HG03442 (cell line): ENCODE results near the gene BMX.
A peak's percentile ranks its signal among the peaks of the same experiment; 100 is the strongest.

ENCODE experiments used
- ATAC-seq: cut with Tn5 transposase; IDR thresholded peaks from one replicate; pipeline ENCODE4 v1.9.1; 2021; ENCODE audit warnings: mild to moderate bottlenecking, moderate library complexity; ENCODE audit not compliant: unreplicated experiment

The BMX gene

DNA sequence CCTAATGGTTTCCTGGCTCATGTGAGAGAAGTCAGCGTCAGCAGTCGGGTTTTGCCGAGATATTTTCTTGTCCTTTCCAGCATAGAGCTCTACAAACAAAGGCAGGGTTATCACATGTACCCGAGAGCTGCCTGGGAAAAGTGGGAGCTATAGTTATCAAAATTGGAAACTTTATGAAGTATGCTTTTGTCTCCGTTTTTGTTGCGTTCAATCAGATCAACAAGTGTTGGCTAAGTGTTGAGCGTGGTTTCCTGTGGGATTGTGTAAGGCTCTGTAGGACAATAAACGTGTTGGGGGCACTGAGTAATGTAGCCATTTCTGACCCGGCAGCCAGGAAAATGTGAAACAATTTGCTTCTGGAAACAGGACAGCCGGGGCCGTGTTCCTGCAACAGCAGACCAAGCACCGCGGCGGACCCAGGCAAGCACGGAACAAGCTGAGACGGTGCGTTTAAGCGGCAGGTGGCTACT is at the start of gene BMX:
TSS of gene BMX (plus strand) at position 311 of the 470 bp plus-strand sequence. CDS start 7,547 bp downstream, outside the sequence.
- ATAC-seq: no peak

DNA sequence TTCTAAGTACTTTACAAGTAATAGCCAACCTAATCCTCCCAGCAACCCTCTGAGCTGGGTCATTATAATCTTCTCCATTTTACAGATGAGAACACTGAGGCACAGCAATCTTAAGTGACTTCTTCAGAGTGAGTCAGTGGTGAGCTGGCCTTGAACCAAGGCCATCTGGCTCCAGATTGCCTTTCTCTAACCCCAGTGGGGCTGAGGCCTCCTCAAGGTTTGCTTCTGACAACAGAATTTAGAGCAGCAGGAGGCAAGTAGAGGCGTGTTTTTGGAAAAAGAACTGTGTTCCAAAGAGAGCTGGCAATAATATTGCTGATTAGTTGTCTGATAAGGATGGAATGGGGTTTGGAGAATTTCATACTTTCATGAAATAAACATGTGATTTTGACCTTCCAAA is 48.7 kb upstream of the BMX start:
- no peak for ATAC-seq

DNA sequence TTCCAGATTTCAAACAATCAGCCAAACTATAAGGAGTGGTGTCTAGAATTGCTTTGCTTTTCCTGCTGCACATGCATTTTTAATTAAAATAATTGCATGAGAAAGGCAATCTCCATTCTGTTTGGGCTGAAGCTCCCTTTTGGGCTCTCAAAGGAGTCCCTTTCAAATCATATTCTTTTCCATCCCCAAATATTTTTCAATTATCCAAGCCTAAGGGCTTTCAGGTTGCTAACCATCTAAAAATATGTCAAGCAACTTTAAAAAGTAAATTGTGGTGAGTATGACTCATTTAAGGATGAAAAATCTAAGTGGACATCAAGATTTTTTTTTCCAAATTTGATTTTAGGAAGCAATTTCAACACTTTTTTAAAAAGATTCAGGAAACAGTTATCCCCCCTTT is 35.9 kb upstream of the BMX start:
- ATAC-seq: no peak

DNA sequence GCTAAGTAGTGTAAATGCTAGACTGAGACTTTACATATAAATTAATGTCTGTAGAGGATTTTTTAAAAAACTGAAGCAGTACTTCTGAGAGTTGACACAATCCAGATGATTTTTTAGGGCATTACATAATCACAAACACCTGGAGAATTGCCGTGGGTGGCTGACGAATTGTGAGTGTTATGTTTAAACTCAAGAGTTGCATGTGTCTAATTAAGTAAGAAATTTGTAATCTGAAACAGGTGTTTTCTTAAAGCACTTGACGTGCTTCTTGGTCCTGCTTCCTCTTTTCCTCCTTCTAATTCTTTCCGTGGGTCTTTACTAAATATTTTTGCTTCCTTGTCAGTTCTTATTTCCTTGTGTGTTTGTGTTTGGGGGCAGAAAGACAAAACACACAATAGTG is 35.3 kb upstream of the BMX start:
- peak; percentile 71 for ATAC-seq

DNA sequence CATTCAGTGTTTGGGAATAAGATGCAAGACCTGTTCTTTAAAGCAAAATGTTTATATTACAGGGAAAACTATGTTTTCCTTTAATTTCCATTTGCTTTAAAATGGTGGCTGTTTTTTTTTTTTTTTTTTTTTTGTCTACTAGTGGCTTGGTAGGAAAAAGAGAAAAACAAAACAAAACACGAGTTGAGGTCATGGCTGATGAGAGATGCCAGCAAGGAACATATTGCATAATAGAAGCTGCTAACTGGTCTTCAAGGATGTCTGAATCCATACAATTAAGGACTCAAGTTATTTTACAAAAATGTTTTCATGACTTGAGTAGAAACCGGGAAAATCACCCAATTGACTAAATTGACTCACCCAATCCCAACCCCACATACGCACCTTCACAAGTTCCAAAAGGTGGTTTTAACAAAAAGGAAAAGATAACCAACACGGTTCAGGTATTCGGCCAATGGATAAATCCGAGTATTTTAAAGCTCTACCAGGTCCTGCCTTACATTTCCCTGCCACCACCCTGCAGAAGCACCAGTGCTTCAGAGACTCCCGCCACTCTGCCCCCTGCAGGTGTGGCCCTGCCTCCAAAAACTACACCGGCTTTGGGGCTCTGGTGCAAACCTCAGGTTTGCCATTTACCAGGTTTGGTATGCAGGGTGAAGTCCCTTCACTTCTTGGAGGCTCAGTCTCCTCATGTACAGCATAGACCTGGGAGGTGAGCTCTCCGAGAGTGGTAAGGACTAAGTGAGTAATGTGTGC is 34.5 kb upstream of the BMX start:
- ATAC-seq: no peak

DNA sequence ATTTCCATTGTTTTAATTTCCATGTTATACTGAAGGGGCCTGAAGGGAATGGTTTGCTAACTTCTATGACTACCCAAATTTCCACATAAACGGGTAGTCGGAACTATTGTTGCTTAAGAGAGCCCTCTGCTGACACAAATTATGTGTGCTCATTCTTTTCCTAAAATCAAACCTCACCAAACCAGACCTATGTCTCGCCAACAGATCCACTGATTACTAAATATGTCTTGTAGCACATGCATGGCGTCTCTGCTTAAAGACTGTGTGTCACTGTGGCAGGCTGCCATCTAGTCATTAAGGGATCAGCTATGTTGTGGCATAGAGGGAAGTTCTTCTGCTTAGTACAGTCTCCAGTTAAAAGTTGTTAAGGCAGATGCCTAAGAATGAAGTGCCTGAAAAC is 32.6 kb upstream of the BMX start:
- no peak for ATAC-seq

DNA sequence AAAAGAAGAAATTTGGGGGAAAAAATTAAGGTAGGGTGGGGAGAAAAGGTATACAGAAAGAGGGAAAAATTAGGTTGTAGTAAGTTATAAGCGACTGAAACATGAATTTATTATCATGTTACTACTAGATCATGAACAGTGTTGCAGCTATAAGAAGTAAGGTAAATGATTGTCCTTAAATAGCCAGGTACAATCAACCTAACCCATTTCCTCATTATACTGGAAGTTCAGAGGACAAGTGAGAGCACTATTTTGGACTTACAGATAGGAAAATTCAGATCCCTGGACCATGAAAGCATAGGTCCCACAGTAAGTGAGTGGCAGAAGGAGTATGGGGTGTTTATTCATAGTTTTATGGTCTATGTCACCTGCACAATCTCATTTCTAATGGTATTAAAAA is 31.0 kb upstream of the BMX start:
- no peak for ATAC-seq

DNA sequence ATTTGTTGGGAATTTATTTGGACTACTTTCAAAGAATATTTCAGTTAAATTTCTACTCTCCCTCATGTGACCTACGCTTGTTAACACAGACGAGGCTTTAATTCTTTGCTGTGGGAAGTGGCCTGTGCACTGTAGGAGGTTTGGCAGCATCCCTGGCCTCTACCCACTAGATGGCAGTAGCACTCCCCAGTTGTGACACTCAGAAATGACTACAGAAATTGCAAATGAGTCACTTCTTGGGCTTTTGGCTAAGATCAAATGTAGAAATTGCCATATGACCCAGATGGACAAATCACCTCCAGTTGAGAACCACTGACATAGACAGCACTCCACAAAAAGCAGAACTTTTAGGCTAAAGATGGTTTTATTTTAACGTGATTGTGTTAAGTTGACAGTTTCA is 29.6 kb upstream of the BMX start:
- ATAC-seq: peak; percentile 77

DNA sequence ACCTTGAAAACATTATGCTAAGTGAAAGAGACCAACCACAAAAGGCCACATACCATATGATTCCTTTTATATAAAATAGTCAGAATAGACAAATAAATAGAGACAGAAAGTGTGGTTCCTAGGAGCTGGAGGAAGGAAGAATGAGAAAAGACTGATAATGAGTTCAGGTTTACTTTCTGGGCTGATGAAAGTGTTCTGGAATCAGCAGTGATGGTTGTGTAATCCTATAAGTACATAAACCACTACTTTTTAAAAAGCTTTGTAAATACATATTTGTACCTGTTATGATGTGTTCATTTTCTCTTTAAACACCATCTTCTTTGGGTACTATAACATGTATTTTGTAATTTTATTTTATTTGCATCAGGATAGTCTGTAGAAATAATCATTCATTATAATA is 28.1 kb upstream of the BMX start:
- ATAC-seq: no peak

DNA sequence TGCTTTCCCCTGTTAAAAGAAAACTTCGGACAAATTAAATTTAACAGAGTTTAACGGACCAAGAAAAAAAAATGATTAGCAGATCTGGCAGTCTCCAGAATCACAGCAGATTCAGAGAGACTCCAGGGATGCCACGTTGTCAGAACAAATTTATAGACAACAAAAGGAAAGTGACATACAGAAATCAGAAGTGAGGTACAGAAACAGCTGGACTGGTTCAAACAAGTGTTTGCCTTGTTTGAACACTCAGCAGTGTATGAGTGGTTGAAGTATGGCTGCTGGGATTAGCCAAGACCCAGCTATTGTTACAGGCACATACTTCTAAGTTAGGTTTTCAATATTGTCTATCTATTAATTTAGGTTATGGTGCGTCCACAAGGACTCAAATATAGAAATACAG is 26.6 kb upstream of the BMX start:
- ATAC-seq: no peak

DNA sequence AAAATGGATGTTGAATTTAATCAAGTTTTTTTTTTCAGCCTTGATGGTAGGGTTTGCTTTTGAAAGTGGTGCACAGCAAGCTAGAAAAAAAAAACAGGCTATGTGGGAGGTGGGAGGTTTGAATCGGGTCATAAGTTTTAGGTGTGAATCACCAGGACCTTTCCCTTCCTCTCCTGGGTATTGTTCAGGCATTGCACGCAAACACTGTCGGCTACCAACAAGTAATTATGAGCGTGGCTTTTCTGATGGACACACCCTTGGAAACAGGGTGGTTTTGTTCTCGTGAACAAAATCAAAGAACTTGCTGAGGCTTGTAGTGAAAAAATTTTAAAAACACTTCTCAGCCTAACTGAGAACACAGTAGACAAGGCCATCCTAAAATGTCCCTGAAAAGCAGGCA is 25.6 kb upstream of the BMX start:
- no peak for ATAC-seq

DNA sequence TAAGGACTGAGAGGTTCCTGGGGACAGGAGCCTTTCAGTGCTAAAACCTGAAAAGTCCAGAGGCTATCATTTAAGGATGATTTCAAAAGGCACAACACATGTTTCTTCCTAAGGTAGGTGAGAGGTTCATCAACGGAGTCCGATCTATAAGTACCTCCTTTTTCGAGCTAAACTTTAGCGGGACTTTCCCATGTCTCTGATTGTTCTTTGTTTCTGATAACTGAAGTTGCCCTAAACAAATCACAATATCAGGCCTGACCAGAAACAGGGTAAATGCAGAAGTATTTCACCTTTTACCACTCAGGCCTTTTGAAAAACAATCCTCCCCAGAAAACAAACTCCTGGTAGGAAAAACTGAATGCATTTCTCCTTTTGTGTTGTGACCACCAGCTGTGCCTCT is 25.1 kb upstream of the BMX start:
- no peak for ATAC-seq

DNA sequence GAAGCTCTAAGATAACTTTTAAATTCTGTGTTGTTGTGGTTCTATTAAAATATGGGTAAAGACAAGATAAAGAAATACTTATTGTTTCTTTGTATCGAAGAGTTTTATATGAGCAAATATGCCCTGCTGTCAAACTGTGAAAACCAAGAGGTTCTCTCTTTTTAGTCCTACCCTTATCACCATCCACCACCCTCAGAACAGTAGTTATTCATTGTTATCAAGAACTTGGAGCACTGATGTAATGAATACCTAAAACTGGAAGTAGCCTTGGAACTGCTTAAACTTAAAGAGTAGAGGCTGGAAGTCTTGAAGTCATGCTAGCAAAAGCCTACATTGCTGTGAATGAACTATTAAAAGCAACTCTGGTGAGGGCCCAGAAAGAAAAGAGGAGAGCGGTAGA is 16.7 kb upstream of the BMX start:
- ATAC-seq: no peak

DNA sequence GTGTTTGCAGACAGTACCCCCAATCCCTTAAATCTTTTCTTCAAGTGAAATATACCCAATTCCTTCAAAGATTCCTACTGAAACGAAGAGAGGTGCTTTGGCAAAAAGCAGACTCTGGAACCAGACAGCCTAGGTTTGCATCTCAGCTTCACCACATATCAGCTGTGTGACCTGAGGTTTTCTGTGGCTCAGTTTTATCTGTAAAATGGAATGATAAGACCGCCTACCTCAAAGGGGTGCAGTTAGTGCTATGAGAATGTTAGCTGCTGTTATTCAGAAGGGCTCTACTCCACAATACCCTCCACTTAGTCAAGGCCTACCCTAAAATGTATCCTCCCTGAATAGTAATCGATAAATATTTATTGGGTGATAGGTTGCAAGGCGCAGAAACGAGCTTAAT is 8.1 kb upstream of the BMX start:
- ATAC-seq: no peak

DNA sequence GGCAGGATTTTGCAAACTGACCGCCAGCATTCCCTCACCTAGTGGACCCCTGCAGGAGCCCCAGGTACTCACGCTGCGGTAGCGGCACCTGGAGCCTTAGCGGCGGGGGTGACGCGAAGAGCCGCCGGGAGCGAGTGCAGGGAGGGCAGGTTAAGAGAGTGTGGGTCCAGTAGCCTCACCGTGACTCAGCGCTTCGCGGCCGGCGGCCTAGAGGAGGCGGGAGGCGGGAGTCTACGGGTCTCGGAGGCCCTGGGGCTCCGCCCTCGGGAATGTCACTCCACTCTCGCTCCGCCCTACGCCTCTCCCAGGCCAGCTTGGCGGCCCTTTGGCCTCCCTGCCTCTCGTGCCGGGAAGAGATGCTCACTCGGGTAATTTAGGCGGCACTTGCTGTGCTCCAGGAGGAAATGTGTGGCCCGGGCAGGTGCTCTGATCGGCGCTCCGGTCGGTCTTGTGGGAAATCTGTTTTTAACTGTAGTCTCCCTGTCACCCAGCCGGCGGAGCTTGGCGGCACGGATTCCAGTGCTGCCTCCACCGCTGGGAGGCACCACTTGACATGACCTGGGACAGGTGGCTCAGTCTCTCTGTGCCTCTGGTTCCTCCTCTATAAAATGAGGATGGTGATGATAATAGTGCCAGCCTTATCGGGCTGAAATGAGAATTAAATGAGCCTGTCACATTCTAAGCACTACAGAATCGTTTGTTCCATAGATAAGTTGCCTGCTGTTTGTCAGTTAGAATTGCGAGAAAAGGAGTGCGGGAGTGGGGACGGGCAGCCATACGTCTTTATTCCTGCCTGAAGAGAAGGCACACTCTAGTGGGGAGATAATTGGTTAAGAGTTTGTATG is 7.3 kb upstream of the BMX start, which contains the start of gene PIR:
TSS of gene PIR (minus strand) at position 216 of the 845 bp plus-strand sequence. CDS start 2,076 bp downstream, outside the sequence.
- ATAC-seq: peak; percentile 96

DNA sequence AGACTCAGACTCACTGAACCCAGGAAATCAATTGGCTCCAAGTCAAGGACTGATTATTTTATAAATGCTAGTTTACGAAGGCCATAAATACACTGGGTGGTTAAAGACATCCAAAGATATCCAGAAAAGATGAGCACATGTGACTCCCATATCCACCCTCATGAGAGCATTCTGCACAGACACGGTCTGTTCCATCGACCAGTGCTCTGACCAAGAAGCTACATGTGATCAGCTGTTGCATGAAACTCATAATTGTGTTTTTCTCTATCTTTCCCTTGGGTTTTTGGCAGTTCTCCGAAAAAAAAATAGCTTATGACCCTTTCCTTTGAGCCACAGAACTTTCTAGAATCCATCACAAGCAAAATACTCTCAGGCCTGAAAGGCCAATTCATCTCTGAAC is 4.8 kb upstream of the BMX start:
- ATAC-seq: no peak

DNA sequence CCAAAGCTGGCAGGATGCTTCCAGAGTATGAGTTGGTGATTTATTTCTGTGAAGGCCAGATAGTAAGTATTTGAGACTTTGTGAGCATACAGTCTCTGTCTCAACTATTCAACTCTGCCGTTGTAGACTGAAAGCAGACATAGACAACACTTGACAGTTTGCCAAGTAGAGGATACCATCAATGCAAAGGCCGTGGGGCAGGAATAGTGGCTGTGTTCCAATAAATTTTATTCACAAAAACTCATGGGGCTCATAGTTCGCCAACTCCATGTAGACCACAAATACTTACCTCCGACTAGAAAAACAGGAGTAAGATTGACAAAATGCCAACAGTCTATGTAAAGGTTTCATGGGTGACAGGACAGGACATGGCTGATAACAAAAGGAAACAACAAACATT is 3.8 kb upstream of the BMX start:
- ATAC-seq: no peak

DNA sequence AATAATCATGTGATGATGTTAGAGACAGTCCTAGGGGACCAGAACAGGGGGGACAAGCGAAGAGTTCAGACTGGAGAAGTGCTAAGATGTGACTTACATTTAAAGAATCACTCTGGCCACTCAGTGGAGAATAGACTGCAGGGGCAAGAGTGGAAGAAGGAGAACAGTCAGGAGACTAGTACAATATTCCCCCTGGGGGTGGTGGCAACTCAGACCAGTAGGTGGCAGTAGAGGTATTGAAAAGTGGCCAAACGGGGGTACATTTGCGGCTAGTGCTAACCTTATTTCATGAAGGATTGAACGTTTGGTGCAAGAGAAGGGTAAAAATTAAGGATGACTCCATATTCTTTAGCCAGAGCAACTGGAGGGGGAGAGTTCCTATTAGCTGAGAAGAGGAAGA is 2.7 kb upstream of the BMX start:
- ATAC-seq: no peak

DNA sequence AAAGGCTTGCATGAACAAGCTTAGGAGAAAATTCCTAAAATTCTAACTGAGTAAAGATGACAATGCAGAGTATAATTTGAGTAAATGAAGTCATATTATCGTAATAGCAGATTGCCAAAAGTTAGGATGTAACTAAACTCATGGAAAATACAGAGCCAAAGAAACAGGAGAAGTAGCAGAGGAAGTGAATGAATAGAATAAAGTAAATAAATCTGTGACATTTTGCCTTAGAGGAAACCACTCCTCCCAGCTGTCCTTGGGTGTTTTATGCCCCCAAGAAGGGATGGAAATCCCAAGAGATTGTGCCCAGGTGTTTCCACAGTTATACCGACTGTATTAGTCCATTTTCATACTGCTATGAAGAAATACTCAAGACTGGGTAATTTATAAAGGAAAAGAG is 1.9 kb upstream of the BMX start:
- no peak for ATAC-seq

DNA sequence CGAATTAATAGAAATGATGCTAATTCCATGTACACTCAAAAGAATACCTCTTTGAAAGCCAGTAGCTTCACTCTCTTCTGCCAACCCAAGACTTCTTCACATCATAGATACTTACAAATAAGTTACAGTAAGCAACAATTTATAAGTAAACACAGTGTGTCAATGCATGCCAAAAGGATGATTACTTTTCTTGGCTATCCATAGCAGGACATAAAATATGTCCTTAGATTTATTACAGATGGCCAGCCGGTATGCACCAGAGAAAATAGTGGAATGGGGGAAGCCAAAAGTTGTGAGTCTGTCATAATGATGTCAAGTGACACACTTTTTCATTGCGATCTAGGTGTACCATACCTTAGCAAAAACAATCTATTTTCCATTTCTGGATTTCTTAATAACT is 631 bp upstream of the BMX start:
- ATAC-seq: no peak

DNA sequence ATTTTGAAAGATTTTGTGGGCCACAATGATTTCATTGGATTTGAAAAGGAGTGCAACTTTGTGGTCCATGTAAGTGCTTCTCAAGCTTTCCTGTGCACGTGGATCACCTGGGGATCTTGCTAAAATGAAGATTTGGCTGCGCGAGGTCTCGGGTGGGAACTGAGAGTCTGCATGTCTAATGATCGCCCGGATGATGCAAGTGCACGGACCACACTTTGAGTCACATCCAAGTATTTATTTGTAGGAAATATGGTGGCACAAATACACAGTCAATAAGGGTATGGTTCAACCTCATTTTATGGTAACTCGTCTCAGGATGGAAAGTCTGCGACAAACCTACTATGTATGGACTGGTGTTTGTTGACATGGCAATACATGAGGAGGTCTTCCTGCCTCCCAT is 899 bp downstream of the BMX start:
- ATAC-seq: no peak

DNA sequence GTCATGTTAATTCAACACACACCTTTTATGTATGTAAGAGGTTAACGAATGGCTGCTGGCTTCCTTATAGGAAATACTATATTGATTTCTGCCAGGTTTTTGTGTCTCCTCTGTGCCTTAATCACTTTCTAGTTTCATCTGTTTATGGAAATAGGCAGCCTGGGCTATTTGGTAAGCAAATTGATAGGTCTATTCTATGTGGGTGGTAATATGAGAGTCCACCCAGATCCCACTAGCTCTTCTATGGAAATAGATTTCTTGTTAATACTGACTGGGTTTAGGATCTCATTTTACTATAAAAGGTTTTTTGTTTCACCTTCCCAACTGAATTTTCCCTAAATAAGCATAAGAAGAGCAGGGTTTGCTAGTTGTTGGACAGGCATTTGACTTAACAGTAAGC is 4.1 kb downstream of the BMX start:
- ATAC-seq: no peak
